ENCODE results near the gene PMS2. TPM values are rescaled to one million over a fixed set of nuclear protein-coding genes. Genes with fewer than 3 reads are reported as not detected.
"Not testable (repeated sequence)": the region's sequence is repeated elsewhere in the genome, so short reads cannot be mapped to it uniquely, and the experiment has no call there.

The PMS2 gene
- total RNA-seq, 1 donor from 2014 or later, result 21.2 TPM

- Mint-ChIP-seq H3K36me3 (ENCODE audit: low read depth) (peaks cover 76% of the 10 kb centered on the region), H3K4me1 (ENCODE audit: low read depth) (peaks cover 15% of the 10 kb centered on the region), H3K4me3 (ENCODE audit: low read depth) (no peak overlapping the region), H3K27ac (no peak overlapping the region), H3K27me3 (ENCODE audit: low read depth) (no peaks in the 10 kb centered on the region), H3K9me3 (no peaks in the 10 kb centered on the region)
- intact Hi-C loops (cut with micrococcal nuclease), result no loop called here
- no peak for DNase-seq (ENCODE audit: low spot score)
These were observed 19.7 kb upstream of the PMS2 start for GRCh38 chr7:6028563-6028962.

DNA sequence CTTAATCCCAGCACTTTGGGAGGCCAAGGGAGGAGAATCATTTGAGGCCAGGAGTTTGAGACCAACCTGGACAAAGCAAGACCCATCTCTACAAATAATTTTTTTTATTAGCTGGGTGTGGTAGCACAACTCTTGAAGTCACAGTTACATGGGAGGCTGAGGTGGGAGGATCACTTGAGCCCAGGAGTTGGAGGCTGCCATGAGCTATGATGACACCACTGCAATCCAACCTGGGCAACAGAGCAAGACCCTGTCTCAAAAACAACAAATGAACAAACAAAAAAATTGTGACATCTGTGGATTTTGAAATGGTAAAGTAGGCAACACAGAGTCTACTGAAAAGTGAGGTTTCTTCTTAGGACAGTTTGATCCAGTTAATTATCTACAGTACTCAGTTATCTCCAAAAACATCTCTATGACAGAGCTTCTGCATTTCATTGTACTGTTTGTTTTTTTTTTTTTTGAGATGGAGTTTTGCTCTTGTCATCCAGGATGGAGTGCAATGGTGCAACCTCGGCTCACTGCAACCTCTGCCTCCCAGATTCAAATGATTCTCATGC is 19.0 kb upstream of the PMS2 start:
- peaks cover 15% of the 10 kb centered on the region for H3K4me1 Mint-ChIP-seq (ENCODE audit: low read depth)
- no peaks in the 10 kb centered on the region for H3K9me3 Mint-ChIP-seq
- DNase-seq (ENCODE audit: low spot score), result no peak
- peaks cover 78% of the 10 kb centered on the region for H3K36me3 Mint-ChIP-seq (ENCODE audit: low read depth)
- intact Hi-C loops (cut with micrococcal nuclease), result no loop called here
- H3K4me3 Mint-ChIP-seq (ENCODE audit: low read depth), result no peak overlapping the region
- peak overlapping the region; percentile 33 for H3K27ac Mint-ChIP-seq
- no peaks in the 10 kb centered on the region for H3K27me3 Mint-ChIP-seq (ENCODE audit: low read depth)

DNA sequence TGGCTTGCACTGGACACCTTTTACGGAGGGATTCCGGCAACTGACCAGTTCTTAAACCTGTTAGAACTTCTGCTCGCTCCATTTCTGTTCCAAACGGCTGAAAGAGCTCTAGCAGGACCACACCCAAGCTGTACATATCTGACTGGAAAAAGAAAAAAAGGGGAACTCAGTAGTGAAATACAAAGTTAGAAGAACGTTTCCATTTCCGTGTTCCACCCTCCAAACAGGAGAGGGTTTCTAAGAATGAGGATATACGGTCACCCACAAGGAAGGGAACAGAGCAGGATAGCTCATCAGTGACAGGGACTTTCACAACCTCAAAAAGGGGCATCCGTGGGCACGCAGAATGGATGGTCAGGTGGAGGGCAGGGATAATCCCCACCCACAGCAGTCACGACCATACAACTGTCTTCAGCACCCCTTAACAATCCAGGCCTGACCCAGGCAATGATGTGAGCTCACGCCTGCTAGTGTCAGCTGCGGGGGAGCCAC is 18.0 kb upstream of the PMS2 start:
- no peak for DNase-seq (ENCODE audit: low spot score)
- H3K4me1 Mint-ChIP-seq (ENCODE audit: low read depth), result peaks cover 15% of the 10 kb centered on the region
- no peaks in the 10 kb centered on the region for H3K9me3 Mint-ChIP-seq
- intact Hi-C loops (cut with micrococcal nuclease), result no loop called here
- H3K27me3 Mint-ChIP-seq (ENCODE audit: low read depth), result no peaks in the 10 kb centered on the region
- H3K36me3 Mint-ChIP-seq (ENCODE audit: low read depth), result peaks cover 81% of the 10 kb centered on the region
- H3K4me3 Mint-ChIP-seq (ENCODE audit: low read depth), result no peak overlapping the region
- peak overlapping the region; percentile 55 for H3K27ac Mint-ChIP-seq

GRCh38 chr7:6026011-6026819 is 17.4 kb upstream of the PMS2 start:
- H3K4me3 Mint-ChIP-seq (ENCODE audit: low read depth), result peak overlapping the region; percentile 51

GRCh38 chr7:6023974-6024435 is 15.2 kb upstream of the PMS2 start:
- H3K27ac Mint-ChIP-seq, result no peak overlapping the region

More at GRCh38 chr7:6026011-6026819, 17.4 kb upstream of the PMS2 start:
- intact Hi-C loops (cut with micrococcal nuclease), result no loop called here
- H3K4me1 Mint-ChIP-seq (ENCODE audit: low read depth), result peaks cover 15% of the 10 kb centered on the region
- H3K27me3 Mint-ChIP-seq (ENCODE audit: low read depth), result no peaks in the 10 kb centered on the region
- peaks cover 82% of the 10 kb centered on the region for H3K36me3 Mint-ChIP-seq (ENCODE audit: low read depth)
- H3K27ac Mint-ChIP-seq, result peak overlapping the region; percentile 73
- H3K9me3 Mint-ChIP-seq, result no peaks in the 10 kb centered on the region
- peak; percentile 59 for DNase-seq (ENCODE audit: low spot score)

GRCh38 chr7:6022707-6023106 is 13.9 kb upstream of the PMS2 start:
- no peak for DNase-seq (ENCODE audit: low spot score)
- intact Hi-C loops (cut with micrococcal nuclease), result no loop called here
- H3K4me1 Mint-ChIP-seq (ENCODE audit: low read depth), result peaks cover 14% of the 10 kb centered on the region
- no peak overlapping the region for H3K27ac Mint-ChIP-seq
- H3K9me3 Mint-ChIP-seq, result no peaks in the 10 kb centered on the region
- no peaks in the 10 kb centered on the region for H3K27me3 Mint-ChIP-seq (ENCODE audit: low read depth)
- H3K36me3 Mint-ChIP-seq (ENCODE audit: low read depth), result peaks cover 87% of the 10 kb centered on the region
- no peak overlapping the region for H3K4me3 Mint-ChIP-seq (ENCODE audit: low read depth)

More at GRCh38 chr7:6023974-6024435, 15.2 kb upstream of the PMS2 start:
- no peaks in the 10 kb centered on the region for H3K27me3 Mint-ChIP-seq (ENCODE audit: low read depth)
- peaks cover 14% of the 10 kb centered on the region for H3K4me1 Mint-ChIP-seq (ENCODE audit: low read depth)
- intact Hi-C loops (cut with micrococcal nuclease), result no loop called here
- H3K9me3 Mint-ChIP-seq, result no peaks in the 10 kb centered on the region
- no peak overlapping the region for H3K4me3 Mint-ChIP-seq (ENCODE audit: low read depth)
- peaks cover 89% of the 10 kb centered on the region for H3K36me3 Mint-ChIP-seq (ENCODE audit: low read depth)
- no peak for DNase-seq (ENCODE audit: low spot score)

DNA sequence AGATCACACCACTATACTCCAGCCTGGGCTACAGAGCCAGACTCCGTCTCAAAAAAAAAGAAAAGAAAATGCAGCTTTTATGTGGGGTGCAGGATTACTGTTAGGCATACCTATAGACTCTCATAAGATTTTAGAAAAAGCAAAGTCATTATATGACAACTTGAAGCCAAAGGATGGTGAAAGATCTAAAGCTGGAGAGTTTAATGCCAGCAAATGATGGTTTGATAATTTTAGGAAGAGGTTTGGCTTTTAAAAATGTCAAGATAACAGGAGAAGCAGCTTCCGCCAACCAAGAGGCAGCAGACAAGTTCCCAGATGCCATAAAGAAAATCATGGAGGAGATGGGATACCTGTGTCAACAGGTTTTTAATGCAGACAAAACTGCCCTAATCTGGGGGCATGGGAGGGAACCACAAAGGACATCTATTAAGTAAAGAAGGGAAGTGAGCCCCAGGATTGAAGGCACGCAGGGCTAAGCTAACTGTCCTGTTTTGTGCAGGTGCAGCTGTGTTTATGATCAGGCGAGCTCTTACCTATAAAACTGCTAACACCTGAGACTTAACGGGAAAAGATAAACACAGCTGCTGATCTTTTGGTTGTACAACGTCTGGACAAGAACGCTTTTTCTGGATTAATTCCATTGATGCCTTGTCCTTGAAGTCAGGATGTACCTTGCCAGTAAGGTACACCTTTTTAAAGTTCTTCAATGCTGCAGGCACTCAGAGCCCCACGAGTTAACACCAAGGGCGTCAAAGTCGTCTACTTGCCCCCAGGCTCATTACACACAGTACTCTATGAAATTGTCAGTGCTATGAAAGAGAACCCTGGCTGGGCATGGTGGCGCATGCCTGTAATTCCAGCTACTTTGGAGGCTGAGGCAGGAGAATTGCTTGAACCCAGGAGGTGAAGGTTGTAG is 11.8 kb upstream of the PMS2 start:
- no peak for DNase-seq (ENCODE audit: low spot score)
- H3K4me3 Mint-ChIP-seq (ENCODE audit: low read depth), result no peak overlapping the region
- no peaks in the 10 kb centered on the region for H3K9me3 Mint-ChIP-seq
- H3K4me1 Mint-ChIP-seq (ENCODE audit: low read depth), result no peaks in the 10 kb centered on the region
- intact Hi-C loops (cut with micrococcal nuclease), result no loop called here
- H3K27me3 Mint-ChIP-seq (ENCODE audit: low read depth), result no peaks in the 10 kb centered on the region
- H3K36me3 Mint-ChIP-seq (ENCODE audit: low read depth), result peaks cover 84% of the 10 kb centered on the region
- H3K27ac Mint-ChIP-seq, result no peak overlapping the region

GRCh38 chr7:6016653-6016966 is 7.8 kb upstream of the PMS2 start:
- Mint-ChIP-seq H3K36me3 (ENCODE audit: low read depth) (peaks cover 82% of the 10 kb centered on the region), H3K4me1 (ENCODE audit: low read depth) (peaks cover 11% of the 10 kb centered on the region), H3K9me3 (no peaks in the 10 kb centered on the region), H3K27ac (no peak overlapping the region), H3K4me3 (ENCODE audit: low read depth) (no peak overlapping the region), H3K27me3 (ENCODE audit: low read depth) (no peaks in the 10 kb centered on the region)
- intact Hi-C loops (cut with micrococcal nuclease), result no loop called here
- DNase-seq (ENCODE audit: low spot score), result no peak

GRCh38 chr7:6015917-6016652 is 7.2 kb upstream of the PMS2 start:
- H3K4me3 Mint-ChIP-seq (ENCODE audit: low read depth), result no peak overlapping the region
- no peak for DNase-seq (ENCODE audit: low spot score)
- intact Hi-C loops (cut with micrococcal nuclease), result no loop called here
- H3K4me1 Mint-ChIP-seq (ENCODE audit: low read depth), result peaks cover 13% of the 10 kb centered on the region
- peaks cover 82% of the 10 kb centered on the region for H3K36me3 Mint-ChIP-seq (ENCODE audit: low read depth)
- no peaks in the 10 kb centered on the region for H3K27me3 Mint-ChIP-seq (ENCODE audit: low read depth)
- H3K27ac Mint-ChIP-seq, result peak overlapping the region; percentile 22
- no peaks in the 10 kb centered on the region for H3K9me3 Mint-ChIP-seq

DNA sequence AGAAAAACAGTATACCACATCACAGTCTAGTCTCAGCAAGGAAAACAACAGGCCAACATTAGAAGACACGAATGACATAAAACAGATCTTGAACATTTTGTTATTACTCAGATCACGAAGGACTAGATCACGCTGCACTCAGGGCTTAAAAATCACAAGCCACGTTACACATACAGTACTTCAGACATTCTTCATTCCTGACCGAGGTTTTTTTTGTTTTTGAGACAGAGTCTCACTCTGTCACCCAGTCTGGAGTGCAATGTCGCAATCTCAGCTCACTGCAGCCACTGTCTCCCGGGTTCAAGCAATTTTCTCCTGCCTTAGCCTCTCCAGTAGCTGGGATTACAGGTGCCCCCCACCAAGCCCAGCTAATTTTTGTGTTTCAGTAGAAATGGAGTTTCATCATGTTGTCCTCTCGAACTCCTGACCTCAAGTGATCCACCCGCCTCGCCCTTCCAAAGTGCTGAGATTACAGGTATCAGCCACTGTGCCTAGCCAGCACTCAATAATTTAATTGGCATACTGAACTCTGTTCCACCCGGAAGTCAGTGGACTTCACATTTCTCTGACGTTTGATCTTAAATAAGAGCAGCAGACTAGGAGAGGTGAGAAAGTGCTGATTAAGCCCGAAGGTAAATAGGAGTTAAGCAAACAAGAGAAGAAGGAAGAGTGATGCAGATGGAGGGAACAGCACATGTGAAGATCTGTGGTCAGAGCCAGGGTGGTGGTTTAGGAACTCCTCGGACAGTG is 3.7 kb upstream of the PMS2 start:
- intact Hi-C loops (cut with micrococcal nuclease), result no loop called here
- Mint-ChIP-seq H3K27ac (no peak overlapping the region), H3K27me3 (ENCODE audit: low read depth) (no peaks in the 10 kb centered on the region), H3K9me3 (no peaks in the 10 kb centered on the region), H3K36me3 (ENCODE audit: low read depth) (peaks cover 64% of the 10 kb centered on the region), H3K4me1 (ENCODE audit: low read depth) (peaks cover 24% of the 10 kb centered on the region), H3K4me3 (ENCODE audit: low read depth) (no peak overlapping the region)
- DNase-seq (ENCODE audit: low spot score), result no peak

- H3K4me3 Mint-ChIP-seq (ENCODE audit: low read depth), result peak overlapping the region; percentile 87
- no peaks in the 10 kb centered on the region for H3K27me3 Mint-ChIP-seq (ENCODE audit: low read depth)
- no peak overlapping the region for H3K27ac Mint-ChIP-seq
- intact Hi-C loops (cut with micrococcal nuclease), result no loop called here
- H3K36me3 Mint-ChIP-seq (ENCODE audit: low read depth), result peaks cover 56% of the 10 kb centered on the region
- H3K4me1 Mint-ChIP-seq (ENCODE audit: low read depth), result peaks cover 30% of the 10 kb centered on the region
- DNase-seq (ENCODE audit: low spot score), result no peak
- H3K9me3 Mint-ChIP-seq, result no peaks in the 10 kb centered on the region
These were observed 2.7 kb upstream of the PMS2 start for GRCh38 chr7:6011541-6011940.

DNA sequence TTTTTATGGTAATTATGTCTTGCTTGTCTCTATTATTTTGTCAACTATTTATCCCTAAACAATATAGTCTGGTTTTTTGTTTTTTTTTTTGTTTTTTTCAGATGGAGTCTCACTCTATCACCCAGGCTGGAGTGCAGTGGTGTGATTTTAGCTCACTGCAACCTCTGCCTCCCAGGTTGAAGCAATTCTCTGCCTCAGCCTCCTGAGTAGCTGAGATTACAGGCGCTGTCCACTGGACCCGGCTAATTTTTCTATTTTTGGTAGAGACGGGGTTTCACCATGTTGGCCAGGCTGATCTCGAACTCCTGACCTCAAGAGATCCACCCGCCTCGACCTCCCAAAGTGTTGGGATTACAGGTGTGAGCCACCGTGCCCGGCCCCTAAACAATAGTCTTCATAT is 1.5 kb upstream of the PMS2 start:
- H3K9me3 Mint-ChIP-seq; intact Hi-C loops (cut with micrococcal nuclease); DNase-seq (ENCODE audit: low spot score); H3K27me3 Mint-ChIP-seq (ENCODE audit: low read depth): not testable (repeated sequence)
- peaks cover 46% of the 10 kb centered on the region for H3K36me3 Mint-ChIP-seq (ENCODE audit: low read depth)
- H3K4me3 Mint-ChIP-seq (ENCODE audit: low read depth), result peak overlapping the region; percentile 87
- H3K4me1 Mint-ChIP-seq (ENCODE audit: low read depth), result peaks cover 30% of the 10 kb centered on the region
- peak overlapping the region; percentile 84 for H3K27ac Mint-ChIP-seq
